Endothelial cell of umbilical vein (primary cell): Measurements from ENCODE around the gene STAC2. TPM values are rescaled to one million over a fixed set of nuclear protein-coding genes. Genes with fewer than 3 reads are reported as not detected.

ENCODE experiments used
- BruUV-seq: library from RNA; stranded (reverse); fragments of 400-500 nt; replicated peaks from 2 replicates; lab custom pipeline; 2021; lab: Mats Ljungman, UMichigan
- CTCF ChIA-PET: fragments of 300-600, 350-600 bp; sonication (Branson Sonifier 250); formaldehyde crosslinking; loops from one replicate; lab custom pipeline; 2021; ENCODE audit warnings: antibody characterized with exemption, inconsistent platforms; lab: Charles Lee
- POLR2A ChIA-PET: fragments of 300-600, 350-600 bp; sonication (Branson Sonifier 250); formaldehyde crosslinking; loops from one replicate; lab custom pipeline; 2021; ENCODE audit warnings: antibody characterized with exemption, inconsistent platforms; lab: Charles Lee
- DNase-seq: peaks from one replicate; pipeline ENCODE4 v3.0.0-alpha.2; 2011; ENCODE audit warnings: low read depth, low spot score
- FAIRE-seq: peaks from 2 replicates; lab custom pipeline; 2011; peaks lifted over from hg19 to GRCh38; lab: Jason Lieb, UNC
- H2AFZ ChIP-seq: 2 replicates; pipeline ENCODE4 v1.6.0; 2012; ENCODE audit warnings: low read depth, low read length, control low read depth, inconsistent platforms
- H3K27ac ChIP-seq: 2 replicates; pipeline ENCODE4 v1.5.1; 2011; ENCODE audit warnings: low read depth, mild to moderate bottlenecking, control low read depth, low read length, moderate library complexity; ENCODE audit not compliant: insufficient read depth
- H3K27me3 ChIP-seq, 2 experiments: 2 replicates each; pipeline versions ENCODE4 v1.6.0 to v1.6.1; 2011; ENCODE audit warnings: low read length in 2 of 2, mixed read lengths in 1 of 2; ENCODE audit not compliant: control insufficient read depth in 2 of 2, insufficient read depth in 2 of 2
- H3K36me3 ChIP-seq, 2 experiments: 2 replicates in 1 of 2; 3 replicates in 1 of 2; pipeline ENCODE4 v1.5.1; 2011; ENCODE audit warnings: low read length in 2 of 2, mild to moderate bottlenecking in 1 of 2, moderate library complexity in 1 of 2; ENCODE audit not compliant: control insufficient read depth in 2 of 2, insufficient read depth in 2 of 2; ENCODE audit errors: extremely low read depth in 1 of 2
- H3K4me1 ChIP-seq: 3 replicates; pipeline ENCODE4 v1.5.1; 2011; ENCODE audit warnings: mild to moderate bottlenecking, low read length; ENCODE audit not compliant: control insufficient read depth, insufficient read depth; ENCODE audit errors: extremely low read depth
- H3K4me2 ChIP-seq: 2 replicates; pipeline ENCODE4 v1.6.1; 2011; ENCODE audit warnings: low read length, control low read depth, mixed read lengths; ENCODE audit not compliant: insufficient read depth
- H3K4me3 ChIP-seq, 3 experiments: fragments of 200-600 bp in 1 of 3; sonication (generic), shearing (Covaris generic) in 1 of 3; replicated peaks in 1 of 3; 2 replicates each; pipeline ENCODE4 v1.5.1; 2011 to 2016; ENCODE audit warnings: control low read depth in 3 of 3, low read length in 3 of 3, mild to moderate bottlenecking in 2 of 3, inconsistent platforms in 1 of 3, low read depth in 1 of 3, moderate library complexity in 1 of 3; ENCODE audit not compliant: insufficient read depth in 1 of 3
- H3K79me2 ChIP-seq: 2 replicates; pipeline ENCODE4 v1.6.0; 2012; ENCODE audit warnings: low read length, inconsistent platforms; ENCODE audit not compliant: control insufficient read depth, insufficient read depth
- H3K9ac ChIP-seq: replicated peaks from 2 replicates; pipeline ENCODE3; 2011; ENCODE audit warnings: low read length, control low read depth; ENCODE audit not compliant: insufficient read depth; ENCODE audit errors: extremely low read depth
- H3K9me1 ChIP-seq: replicated peaks from 3 replicates; pipeline ENCODE4 v1.6.0; 2011; ENCODE audit warnings: mild to moderate bottlenecking, low read length; ENCODE audit not compliant: control insufficient read depth, insufficient read depth; ENCODE audit errors: extremely low read depth
- H3K9me3 ChIP-seq: replicated peaks from 2 replicates; pipeline ENCODE4 v1.5.1; 2012; ENCODE audit warnings: low read length, inconsistent platforms; ENCODE audit not compliant: control insufficient read depth, insufficient read depth
- H4K20me1 ChIP-seq: replicated peaks from 2 replicates; pipeline ENCODE3; 2011; ENCODE audit warnings: mild to moderate bottlenecking, low read length; ENCODE audit not compliant: control insufficient read depth, insufficient read depth; ENCODE audit errors: extremely low read depth
- EZH2 ChIP-seq: IDR thresholded peaks from 2 replicates; pipeline ENCODE4 v1.6.1; 2012; ENCODE audit warnings: borderline replicate concordance, low read depth, mild to moderate bottlenecking, moderate library complexity, low read length, inconsistent platforms; ENCODE audit not compliant: severe bottlenecking
- FOS ChIP-seq: IDR thresholded peaks from 2 replicates; pipeline ENCODE4 v1.6.1; 2011; ENCODE audit warnings: mild to moderate bottlenecking, low read length, moderate library complexity, borderline replicate concordance; ENCODE audit not compliant: insufficient read depth
- GATA2 ChIP-seq: IDR thresholded peaks from 2 replicates; pipeline ENCODE4 v1.7.0; 2011; ENCODE audit warnings: low read depth, mild to moderate bottlenecking, moderate library complexity, mixed read lengths, low read length; ENCODE audit not compliant: insufficient read length, insufficient read depth
- JUN ChIP-seq: IDR thresholded peaks from 2 replicates; pipeline ENCODE4 v1.6.1; 2011; ENCODE audit warnings: borderline replicate concordance, low read depth; ENCODE audit not compliant: insufficient read length, insufficient read depth
- MAX ChIP-seq: IDR thresholded peaks from 2 replicates; pipeline ENCODE4 v1.6.1; 2011; ENCODE audit not compliant: insufficient read depth, insufficient read length
- MYC ChIP-seq: IDR thresholded peaks from one replicate; pipeline ENCODE4 v1.6.1; 2011; ENCODE audit warnings: mild to moderate bottlenecking, low read depth, low read length
- POLR2A ChIP-seq: IDR thresholded peaks from 2 replicates; pipeline ENCODE4 v1.6.1; 2012; ENCODE audit warnings: low read depth, mild to moderate bottlenecking, control low read depth, low read length
- POLR2AphosphoS5 ChIP-seq: IDR thresholded peaks from 2 replicates; pipeline ENCODE4 v1.6.1; 2012; ENCODE audit warnings: low read depth, mild to moderate bottlenecking, control low read depth, low read length, moderate library complexity; ENCODE audit not compliant: insufficient read depth
- dilution Hi-C: fragments of 300-500 bp; cut with MboI; formaldehyde crosslinking; loops from one replicate; pipeline ENCODE4 v1.15.0; 2019; ENCODE audit warnings: low sequenced_read_pairs; ENCODE audit not compliant: extremely low pct_ligation_motif_present
- intact Hi-C: fragments of 100-400 bp; cut with micrococcal nuclease; formaldehyde crosslinking; loops from one replicate; pipeline ENCODE4 v1.10.0; 2022
- polyA plus RNA-seq, 4 experiments: library from polyadenylated mRNA; depleted of rRNA in 3 of 4; stranded (reverse) in 3 of 4; unstranded in 1 of 4; fragments of >200 nt; gene quantifications; 2 replicates each; pipeline versions ENCODE4 v1.2.1 to v1.2.3, GENCODE V29; 2011 to 2012; ENCODE audit warnings: missing spikeins in 1 of 4
- total RNA-seq: library from RNA; stranded (reverse); gene quantifications from 2 replicates; pipeline ENCODE4 v1.2.3, GENCODE V29; 2021
- TF ChIP-seq, protein P1 (sequence below), 2 donors: IDR thresholded peaks; 1 replicate in 1 of 2; 2 replicates in 1 of 2; pipeline ENCODE4 v1.5.1; 2011; ENCODE audit warnings: low read length in 2 of 2, mild to moderate bottlenecking in 2 of 2, moderate library complexity in 2 of 2, control low read depth in 1 of 2, inconsistent platforms in 1 of 2, low read depth in 1 of 2; ENCODE audit not compliant: insufficient read depth in 1 of 2; ENCODE audit errors: extremely low read depth in 1 of 2

Gene STAC2
- total and polyA plus RNA-seq, 2 donors (not counting 3 experiments of a cell fraction or from before 2014, with no cell fraction given): not detected

GRCh38 chr17:39192901-39193300 is 32.8 kb downstream of the STAC2 start:
- peaks cover 3% of the 10 kb centered on the region for H3K4me1 ChIP-seq
- intact Hi-C loops: no loop called here
- peaks cover 18% of the 10 kb centered on the region for H3K79me2 ChIP-seq
- no peak overlapping the region for H2AFZ ChIP-seq
- no TSS peak for BruUV-seq
- ChIA-PET POLR2A (no interaction called here), CTCF (interaction anchor here (0.9 kb wide), 1 partner anchor 39 kb away, joined by 3 read pairs; no protein-coding TSS in a partner anchor)
- dilution Hi-C loops: no loop called here
- no peak for FAIRE-seq
- TF ChIP-seq MYC (no peak), JUN (no peak), EZH2 (no peak), GATA2 (no peak), POLR2AphosphoS5 (no peak), MAX (no peak), POLR2A (no peak)
- no peak overlapping the region for H3K4me2 ChIP-seq
- no peak overlapping the region for H3K9ac ChIP-seq
- H4K20me1 ChIP-seq: no peaks in the 10 kb centered on the region
- H3K27ac ChIP-seq: no peak overlapping the region
- no peaks in the 10 kb centered on the region for H3K27me3 ChIP-seq
- peaks cover 3 to 17% of the 10 kb centered on the region in 2 experiments for H3K36me3 ChIP-seq
- no peak for DNase-seq
- H3K4me3 ChIP-seq: no peak overlapping the region
- H3K9me1 ChIP-seq: no peaks in the 10 kb centered on the region
- no peaks in the 10 kb centered on the region for H3K9me3 ChIP-seq

GRCh38 chr17:39191750-39192510 is 33.8 kb downstream of the STAC2 start:
- dilution Hi-C loops (no loop called here), intact Hi-C loops (no loop called here)
- Histone ChIP-seq H4K20me1 (no peaks in the 10 kb centered on the region), H3K4me2 (no peak overlapping the region), H3K36me3 (peaks cover 3 to 24% of the 10 kb centered on the region in 2 experiments), H3K79me2 (peaks cover 16% of the 10 kb centered on the region), H2AFZ (no peak overlapping the region), H3K27me3 (no peaks in the 10 kb centered on the region), H3K4me1 (peaks cover 3% of the 10 kb centered on the region), H3K9me3 (no peaks in the 10 kb centered on the region), H3K4me3 (no peak overlapping the region), H3K27ac (no peak overlapping the region), H3K9me1 (no peaks in the 10 kb centered on the region), H3K9ac (no peak overlapping the region)
- ChIA-PET CTCF (interaction anchor here (1.1 to 1.2 kb wide), 3 partner anchors 17 to 53 kb away, joined by 3 to 5 read pairs (median 5); no protein-coding TSS in a partner anchor), POLR2A (no interaction called here)
- no peak for TF ChIP-seq MYC
- TF ChIP-seq EZH2: no peak
- TF ChIP-seq, protein P1, sequence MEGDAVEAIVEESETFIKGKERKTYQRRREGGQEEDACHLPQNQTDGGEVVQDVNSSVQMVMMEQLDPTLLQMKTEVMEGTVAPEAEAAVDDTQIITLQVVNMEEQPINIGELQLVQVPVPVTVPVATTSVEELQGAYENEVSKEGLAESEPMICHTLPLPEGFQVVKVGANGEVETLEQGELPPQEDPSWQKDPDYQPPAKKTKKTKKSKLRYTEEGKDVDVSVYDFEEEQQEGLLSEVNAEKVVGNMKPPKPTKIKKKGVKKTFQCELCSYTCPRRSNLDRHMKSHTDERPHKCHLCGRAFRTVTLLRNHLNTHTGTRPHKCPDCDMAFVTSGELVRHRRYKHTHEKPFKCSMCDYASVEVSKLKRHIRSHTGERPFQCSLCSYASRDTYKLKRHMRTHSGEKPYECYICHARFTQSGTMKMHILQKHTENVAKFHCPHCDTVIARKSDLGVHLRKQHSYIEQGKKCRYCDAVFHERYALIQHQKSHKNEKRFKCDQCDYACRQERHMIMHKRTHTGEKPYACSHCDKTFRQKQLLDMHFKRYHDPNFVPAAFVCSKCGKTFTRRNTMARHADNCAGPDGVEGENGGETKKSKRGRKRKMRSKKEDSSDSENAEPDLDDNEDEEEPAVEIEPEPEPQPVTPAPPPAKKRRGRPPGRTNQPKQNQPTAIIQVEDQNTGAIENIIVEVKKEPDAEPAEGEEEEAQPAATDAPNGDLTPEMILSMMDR (IDR thresholded peaks at IDR 0.05; ENCODE audit: extremely low read depth in 1 of 2, insufficient read depth in 1 of 2, low read depth in 1 of 2, low read length in 2 of 2): no peak
- no peak for TF ChIP-seq POLR2AphosphoS5
- no peak for TF ChIP-seq FOS
- no peak for TF ChIP-seq JUN
- no peak for TF ChIP-seq MAX
- TF ChIP-seq GATA2: no peak
- TF ChIP-seq POLR2A: no peak
- no TSS peak for BruUV-seq
- DNase-seq: no peak
- FAIRE-seq: no peak
